Astrocyte (in vitro differentiated cells and primary cell): ENCODE measurements around the gene NDUFAF5. TPM values are rescaled to one million over a fixed set of nuclear protein-coding genes. Genes with fewer than 3 reads are reported as not detected.

Source experiments
- DNase-seq: peaks from one replicate; pipeline ENCODE4 v3.0.0-alpha.2; 2010; ENCODE audit warnings: low read depth
- FAIRE-seq: peaks from 2 replicates; lab custom pipeline; 2011; peaks lifted over from hg19 to GRCh38; lab: Jason Lieb, UNC
- H2AFZ ChIP-seq: 2 replicates; pipeline ENCODE4 v1.6.0; 2012; ENCODE audit warnings: low read depth, low read length, inconsistent platforms
- H3K27ac ChIP-seq: 2 replicates; pipeline ENCODE4 v1.5.1; 2011; ENCODE audit warnings: low read depth, low read length, inconsistent platforms
- H3K27me3 ChIP-seq: 2 replicates; pipeline ENCODE4 v1.6.0; 2011; ENCODE audit warnings: low read length, inconsistent platforms; ENCODE audit not compliant: insufficient read depth
- H3K36me3 ChIP-seq: 2 replicates; pipeline ENCODE4 v1.5.1; 2011; ENCODE audit warnings: low read length, inconsistent platforms; ENCODE audit not compliant: insufficient read depth
- H3K4me1 ChIP-seq: 2 replicates; pipeline ENCODE4 v1.5.1; 2011; ENCODE audit warnings: low read length, inconsistent platforms; ENCODE audit not compliant: insufficient read depth
- H3K4me2 ChIP-seq: 2 replicates; pipeline ENCODE4 v1.6.0; 2012; ENCODE audit warnings: low read length, inconsistent platforms
- H3K4me3 ChIP-seq: 2 replicates; pipeline ENCODE4 v1.5.1; 2011; ENCODE audit warnings: low read depth, mild to moderate bottlenecking, low read length, inconsistent platforms; ENCODE audit not compliant: insufficient read depth
- H3K79me2 ChIP-seq: 2 replicates; pipeline ENCODE4 v1.6.0; 2012; ENCODE audit warnings: mild to moderate bottlenecking, low read length, inconsistent platforms; ENCODE audit not compliant: insufficient read depth
- H3K9ac ChIP-seq: 2 replicates; pipeline ENCODE4 v1.6.0; 2012; ENCODE audit warnings: mild to moderate bottlenecking, low read length, inconsistent platforms
- H3K9me3 ChIP-seq: 2 replicates; pipeline ENCODE4 v1.5.1; 2012; ENCODE audit warnings: low read depth, mild to moderate bottlenecking, low read length, inconsistent platforms; ENCODE audit not compliant: insufficient read depth
- H4K20me1 ChIP-seq: 2 replicates; pipeline ENCODE4 v1.6.0; 2012; ENCODE audit warnings: low read length, inconsistent platforms; ENCODE audit not compliant: insufficient read depth
- H3K27ac Mint-ChIP-seq: one replicate; pipeline ENCODE4 v1.8.0; 2021; ENCODE audit warnings: mild to moderate bottlenecking, mixed read lengths; ENCODE audit not compliant: unreplicated experiment
- H3K27me3 Mint-ChIP-seq: one replicate; pipeline ENCODE4 v1.8.0; 2021; ENCODE audit warnings: low read depth, mixed read lengths; ENCODE audit not compliant: unreplicated experiment
- H3K36me3 Mint-ChIP-seq: one replicate; pipeline ENCODE4 v1.8.0; 2021; ENCODE audit warnings: low read depth, mixed read lengths; ENCODE audit not compliant: unreplicated experiment
- H3K4me1 Mint-ChIP-seq: one replicate; pipeline ENCODE4 v1.8.0; 2021; ENCODE audit warnings: low read depth, mixed read lengths; ENCODE audit not compliant: unreplicated experiment
- H3K4me3 Mint-ChIP-seq: one replicate; pipeline ENCODE4 v1.8.0; 2021; ENCODE audit warnings: mild to moderate bottlenecking, moderate library complexity, mixed read lengths; ENCODE audit not compliant: unreplicated experiment
- H3K9me3 Mint-ChIP-seq: one replicate; pipeline ENCODE4 v1.8.0; 2021; ENCODE audit warnings: mild to moderate bottlenecking, mixed read lengths; ENCODE audit not compliant: unreplicated experiment
- EZH2 ChIP-seq: IDR thresholded peaks from 2 replicates; pipeline ENCODE4 v1.6.1; 2012; ENCODE audit warnings: mild to moderate bottlenecking, low read length, inconsistent platforms; ENCODE audit not compliant: insufficient read depth
- total RNA-seq: library from RNA; stranded (reverse); gene quantifications from 2 replicates; pipeline ENCODE4 v1.2.1, GENCODE V29; 2021
- TF ChIP-seq, protein P1 (sequence below): IDR thresholded peaks from 2 replicates; pipeline ENCODE4 v1.5.1; 2011; ENCODE audit warnings: low read depth, mild to moderate bottlenecking, inconsistent platforms, low read length, moderate library complexity; ENCODE audit not compliant: insufficient read depth

The NDUFAF5 gene
- total RNA-seq, 1 donor from 2014 or later: 31.6 TPM

DNA sequence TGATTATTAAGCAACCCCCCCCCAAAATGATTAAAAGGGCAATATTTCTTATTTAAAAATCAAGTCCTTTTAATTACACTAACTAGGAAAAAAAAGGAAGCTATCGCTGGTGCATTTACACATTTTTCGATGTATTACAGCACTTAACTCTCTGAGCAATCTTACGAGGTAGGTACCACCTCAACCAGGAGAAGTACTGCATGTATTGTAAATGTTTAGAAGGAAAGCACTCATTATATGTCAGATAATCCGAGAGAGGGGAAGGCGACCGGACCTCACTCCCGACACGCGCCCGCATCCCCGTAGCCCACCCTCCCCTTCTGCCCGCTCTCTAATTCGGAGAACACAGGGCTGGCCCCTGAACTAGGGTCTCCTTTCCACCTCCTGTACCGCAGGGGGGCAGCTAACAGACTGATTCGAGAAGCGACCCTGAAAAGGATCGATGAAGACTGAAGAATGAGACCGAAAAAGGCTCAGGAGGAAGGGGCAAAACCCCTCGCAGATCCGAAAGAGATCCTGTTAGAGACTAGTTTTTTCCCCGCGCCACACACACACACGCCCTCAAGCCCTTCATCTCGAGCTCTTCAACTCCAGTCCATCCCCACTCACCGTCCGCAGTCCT lies 446 bp upstream of the NDUFAF5 start:
- peak overlapping the region; percentile 99 for H3K4me3 ChIP-seq
- H2AFZ ChIP-seq: peak overlapping the region; percentile 98
- no peaks in the 10 kb centered on the region for H3K27me3 ChIP-seq
- Mint-ChIP-seq H3K27ac (peak overlapping the region; percentile 95), H3K9me3 (peaks cover 1% of the 10 kb centered on the region), H3K4me3 (peak overlapping the region; percentile 100), H3K27me3 (no peaks in the 10 kb centered on the region), H3K4me1 (peaks cover 13% of the 10 kb centered on the region), H3K36me3 (no peaks in the 10 kb centered on the region)
- FAIRE-seq (peak; percentile 58), DNase-seq (no peak)
- peaks cover 11% of the 10 kb centered on the region for H3K4me1 ChIP-seq
- H3K9ac ChIP-seq: peak overlapping the region; percentile 93
- H3K4me2 ChIP-seq: peak overlapping the region; percentile 99
- H4K20me1 ChIP-seq: peaks cover 21% of the 10 kb centered on the region
- peaks cover 77% of the 10 kb centered on the region for H3K79me2 ChIP-seq
- no peaks in the 10 kb centered on the region for H3K9me3 ChIP-seq
- peak overlapping the region; percentile 84 for H3K27ac ChIP-seq
- H3K36me3 ChIP-seq: peaks cover 19% of the 10 kb centered on the region
- TF ChIP-seq EZH2: no peak
- TF ChIP-seq, protein P1, sequence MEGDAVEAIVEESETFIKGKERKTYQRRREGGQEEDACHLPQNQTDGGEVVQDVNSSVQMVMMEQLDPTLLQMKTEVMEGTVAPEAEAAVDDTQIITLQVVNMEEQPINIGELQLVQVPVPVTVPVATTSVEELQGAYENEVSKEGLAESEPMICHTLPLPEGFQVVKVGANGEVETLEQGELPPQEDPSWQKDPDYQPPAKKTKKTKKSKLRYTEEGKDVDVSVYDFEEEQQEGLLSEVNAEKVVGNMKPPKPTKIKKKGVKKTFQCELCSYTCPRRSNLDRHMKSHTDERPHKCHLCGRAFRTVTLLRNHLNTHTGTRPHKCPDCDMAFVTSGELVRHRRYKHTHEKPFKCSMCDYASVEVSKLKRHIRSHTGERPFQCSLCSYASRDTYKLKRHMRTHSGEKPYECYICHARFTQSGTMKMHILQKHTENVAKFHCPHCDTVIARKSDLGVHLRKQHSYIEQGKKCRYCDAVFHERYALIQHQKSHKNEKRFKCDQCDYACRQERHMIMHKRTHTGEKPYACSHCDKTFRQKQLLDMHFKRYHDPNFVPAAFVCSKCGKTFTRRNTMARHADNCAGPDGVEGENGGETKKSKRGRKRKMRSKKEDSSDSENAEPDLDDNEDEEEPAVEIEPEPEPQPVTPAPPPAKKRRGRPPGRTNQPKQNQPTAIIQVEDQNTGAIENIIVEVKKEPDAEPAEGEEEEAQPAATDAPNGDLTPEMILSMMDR: no peak

GRCh38 chr20:13786143-13786828 lies 1.5 kb downstream of the NDUFAF5 start:
- peaks cover 64% of the 10 kb centered on the region for H3K79me2 ChIP-seq
- Mint-ChIP-seq H3K9me3 (peaks cover 1% of the 10 kb centered on the region), H3K4me3 (peak overlapping the region; percentile 100), H3K27me3 (no peaks in the 10 kb centered on the region), H3K4me1 (peaks cover 13% of the 10 kb centered on the region), H3K27ac (peak overlapping the region; percentile 92), H3K36me3 (peaks cover 5% of the 10 kb centered on the region)
- peaks cover 11% of the 10 kb centered on the region for H3K4me1 ChIP-seq
- peak overlapping the region; percentile 99 for H3K4me3 ChIP-seq
- H4K20me1 ChIP-seq: peaks cover 29% of the 10 kb centered on the region
- no peak for DNase-seq
- peaks cover 20% of the 10 kb centered on the region for H3K36me3 ChIP-seq
- TF ChIP-seq, protein P1: no peak
- TF ChIP-seq EZH2: no peak
- H3K9ac ChIP-seq: peak overlapping the region; percentile 93
- H3K9me3 ChIP-seq: no peaks in the 10 kb centered on the region
- no peaks in the 10 kb centered on the region for H3K27me3 ChIP-seq
- FAIRE-seq: no peak
- H3K4me2 ChIP-seq: peak overlapping the region; percentile 99
- H3K27ac ChIP-seq: no peak overlapping the region
- no peak overlapping the region for H2AFZ ChIP-seq
